Stomach (tissue), 4 donors: Measurements from ENCODE around the gene HIPK3.

Experiments used
- CTCF ChIP-seq, 7 experiments: fragments of 450-650 bp in 4 of 7; fragments of 200-600 bp in 3 of 7; sonication (generic) in 3 of 7; IDR thresholded peaks; one replicate each; pipeline ENCODE4 v1.5.1; 2016 to 2019; ENCODE audit warnings: antibody characterized with exemption in 7 of 7, control low read depth in 2 of 7, mild to moderate bottlenecking in 1 of 7
- POLR2AphosphoS5 ChIP-seq, 3 donors: sonication (generic); formaldehyde crosslinking; IDR thresholded peaks; one replicate each; pipeline ENCODE4 v1.6.1; 2016; ENCODE audit warnings: antibody characterized with exemption in 3 of 3

- TF ChIP-seq CTCF (IDR thresholded peaks at IDR 0.05) (no peak), POLR2AphosphoS5 (IDR thresholded peaks at IDR 0.05) (no peak)
These were observed 2.7 kb downstream of the HIPK3 start for GRCh38 chr11:33259869-33260268.
